BE2C (cell line): ENCODE measurements around the gene POLR2H.

Source experiments
- DNase-seq: peaks from one replicate; pipeline ENCODE4 v3.0.0-alpha.2; 2020
- H3K27me3 ChIP-seq: fragments of 250-450 bp; sonication (Bioruptor Pico); 2 replicates; pipeline ENCODE4 v1.5.1; 2020; ENCODE audit warnings: mild to moderate bottlenecking
- H3K36me3 ChIP-seq: fragments of 250-450 bp; sonication (Bioruptor Pico); 2 replicates; pipeline ENCODE4 v1.5.1; 2020; ENCODE audit warnings: mild to moderate bottlenecking
- H3K4me1 ChIP-seq: fragments of 250-450 bp; sonication (Bioruptor Pico); 2 replicates; pipeline ENCODE4 v1.5.1; 2020
- H3K4me3 ChIP-seq: 2 replicates; pipeline ENCODE4 v1.5.1; 2011; ENCODE audit warnings: low read depth, low read length
- H3K9me3 ChIP-seq: fragments of 250-450 bp; sonication (Bioruptor Pico); 2 replicates; pipeline ENCODE4 v1.5.1; 2020
- TF ChIP-seq, protein P1 (sequence below): IDR thresholded peaks from 2 replicates; pipeline ENCODE4 v1.5.1; 2012; ENCODE audit warnings: mild to moderate bottlenecking, low read depth, low read length

The POLR2H gene

DNA sequence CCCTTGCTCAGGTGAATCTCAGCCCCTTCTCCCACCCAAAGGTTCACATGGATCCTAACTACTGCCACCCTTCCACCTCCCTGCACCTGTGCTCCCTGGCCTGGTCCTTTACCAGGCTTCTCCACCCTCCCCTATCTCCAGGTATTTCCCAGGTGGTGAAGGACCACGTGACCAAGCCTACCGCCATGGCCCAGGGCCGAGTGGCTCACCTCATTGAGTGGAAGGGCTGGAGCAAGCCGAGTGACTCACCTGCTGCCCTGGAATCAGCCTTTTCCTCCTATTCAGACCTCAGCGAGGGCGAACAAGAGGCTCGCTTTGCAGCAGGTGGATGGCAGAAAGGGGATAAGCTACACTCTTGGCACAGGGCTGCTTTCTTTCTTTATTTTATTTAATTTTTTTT is 19.6 kb upstream of the POLR2H start:
- no peaks in the 10 kb centered on the region for H3K9me3 ChIP-seq
- H3K4me3 ChIP-seq = no peak overlapping the region
- H3K4me1 ChIP-seq = peaks cover 24% of the 10 kb centered on the region
- no peaks in the 10 kb centered on the region for H3K27me3 ChIP-seq
- TF ChIP-seq, protein P1, sequence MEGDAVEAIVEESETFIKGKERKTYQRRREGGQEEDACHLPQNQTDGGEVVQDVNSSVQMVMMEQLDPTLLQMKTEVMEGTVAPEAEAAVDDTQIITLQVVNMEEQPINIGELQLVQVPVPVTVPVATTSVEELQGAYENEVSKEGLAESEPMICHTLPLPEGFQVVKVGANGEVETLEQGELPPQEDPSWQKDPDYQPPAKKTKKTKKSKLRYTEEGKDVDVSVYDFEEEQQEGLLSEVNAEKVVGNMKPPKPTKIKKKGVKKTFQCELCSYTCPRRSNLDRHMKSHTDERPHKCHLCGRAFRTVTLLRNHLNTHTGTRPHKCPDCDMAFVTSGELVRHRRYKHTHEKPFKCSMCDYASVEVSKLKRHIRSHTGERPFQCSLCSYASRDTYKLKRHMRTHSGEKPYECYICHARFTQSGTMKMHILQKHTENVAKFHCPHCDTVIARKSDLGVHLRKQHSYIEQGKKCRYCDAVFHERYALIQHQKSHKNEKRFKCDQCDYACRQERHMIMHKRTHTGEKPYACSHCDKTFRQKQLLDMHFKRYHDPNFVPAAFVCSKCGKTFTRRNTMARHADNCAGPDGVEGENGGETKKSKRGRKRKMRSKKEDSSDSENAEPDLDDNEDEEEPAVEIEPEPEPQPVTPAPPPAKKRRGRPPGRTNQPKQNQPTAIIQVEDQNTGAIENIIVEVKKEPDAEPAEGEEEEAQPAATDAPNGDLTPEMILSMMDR = no peak
- H3K36me3 ChIP-seq = peaks cover 17% of the 10 kb centered on the region
- no peak for DNase-seq

DNA sequence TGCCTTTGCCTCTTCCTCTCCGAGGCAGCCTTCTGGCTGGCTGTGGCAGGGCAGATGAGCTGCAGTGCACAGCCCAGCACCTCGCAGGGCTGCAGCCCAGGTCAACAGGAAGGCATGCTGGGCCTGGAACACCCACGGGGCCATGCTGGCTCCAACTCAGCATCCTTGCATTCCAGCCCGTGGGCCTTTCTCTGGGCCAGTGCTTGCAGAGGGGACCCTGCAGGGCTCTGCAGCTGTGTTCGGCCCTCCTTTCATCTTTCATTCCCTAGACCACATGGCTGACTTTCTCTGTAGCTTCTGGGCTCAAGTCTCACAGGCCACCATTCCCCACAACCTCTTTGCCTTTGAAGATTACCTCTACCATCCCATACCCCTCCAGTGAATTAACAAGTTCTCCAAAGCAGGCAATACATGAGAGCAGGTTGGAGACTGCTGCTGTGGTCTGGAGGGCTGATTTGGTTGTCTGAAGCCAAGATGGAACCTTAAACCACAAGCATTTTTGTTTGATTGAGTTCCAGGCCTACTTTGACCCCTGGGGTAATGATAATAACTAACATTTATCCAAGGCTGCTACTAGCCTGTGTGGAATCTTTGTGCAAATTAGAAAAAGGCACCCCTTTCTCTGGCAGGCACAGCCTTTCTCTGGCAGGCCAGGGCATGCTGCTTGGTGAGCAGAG is 18.2 kb upstream of the POLR2H start:
- H3K4me3 ChIP-seq = no peak overlapping the region
- peaks cover 10% of the 10 kb centered on the region for H3K4me1 ChIP-seq
- no peaks in the 10 kb centered on the region for H3K9me3 ChIP-seq
- peaks cover 17% of the 10 kb centered on the region for H3K36me3 ChIP-seq
- no peak for DNase-seq
- no peaks in the 10 kb centered on the region for H3K27me3 ChIP-seq
- TF ChIP-seq, protein P1 = no peak

DNA sequence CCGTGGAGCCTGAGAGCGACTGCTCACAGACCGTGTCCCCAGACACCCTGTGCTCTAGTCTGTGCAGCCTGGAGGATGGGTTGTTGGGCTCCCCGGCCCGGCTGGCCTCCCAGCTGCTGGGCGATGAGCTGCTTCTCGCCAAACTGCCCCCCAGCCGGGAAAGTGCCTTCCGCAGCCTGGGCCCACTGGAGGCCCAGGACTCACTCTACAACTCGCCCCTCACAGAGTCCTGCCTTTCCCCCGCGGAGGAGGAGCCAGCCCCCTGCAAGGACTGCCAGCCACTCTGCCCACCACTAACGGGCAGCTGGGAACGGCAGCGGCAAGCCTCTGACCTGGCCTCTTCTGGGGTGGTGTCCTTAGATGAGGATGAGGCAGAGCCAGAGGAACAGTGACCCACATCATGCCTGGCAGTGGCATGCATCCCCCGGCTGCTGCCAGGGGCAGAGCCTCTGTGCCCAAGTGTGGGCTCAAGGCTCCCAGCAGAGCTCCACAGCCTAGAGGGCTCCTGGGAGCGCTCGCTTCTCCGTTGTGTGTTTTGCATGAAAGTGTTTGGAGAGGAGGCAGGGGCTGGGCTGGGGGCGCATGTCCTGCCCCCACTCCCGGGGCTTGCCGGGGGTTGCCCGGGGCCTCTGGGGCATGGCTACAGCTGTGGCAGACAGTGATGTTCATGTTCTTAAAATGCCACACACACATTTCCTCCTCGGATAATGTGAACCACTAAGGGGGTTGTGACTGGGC is 16.8 kb upstream of the POLR2H start:
- no peak overlapping the region for H3K4me3 ChIP-seq
- H3K36me3 ChIP-seq = peaks cover 17% of the 10 kb centered on the region
- no peak for DNase-seq
- no peaks in the 10 kb centered on the region for H3K27me3 ChIP-seq
- H3K9me3 ChIP-seq = no peaks in the 10 kb centered on the region
- TF ChIP-seq, protein P1 = no peak
- peaks cover 3% of the 10 kb centered on the region; the same call in 1 of the 2 replicates for H3K4me1 ChIP-seq

DNA sequence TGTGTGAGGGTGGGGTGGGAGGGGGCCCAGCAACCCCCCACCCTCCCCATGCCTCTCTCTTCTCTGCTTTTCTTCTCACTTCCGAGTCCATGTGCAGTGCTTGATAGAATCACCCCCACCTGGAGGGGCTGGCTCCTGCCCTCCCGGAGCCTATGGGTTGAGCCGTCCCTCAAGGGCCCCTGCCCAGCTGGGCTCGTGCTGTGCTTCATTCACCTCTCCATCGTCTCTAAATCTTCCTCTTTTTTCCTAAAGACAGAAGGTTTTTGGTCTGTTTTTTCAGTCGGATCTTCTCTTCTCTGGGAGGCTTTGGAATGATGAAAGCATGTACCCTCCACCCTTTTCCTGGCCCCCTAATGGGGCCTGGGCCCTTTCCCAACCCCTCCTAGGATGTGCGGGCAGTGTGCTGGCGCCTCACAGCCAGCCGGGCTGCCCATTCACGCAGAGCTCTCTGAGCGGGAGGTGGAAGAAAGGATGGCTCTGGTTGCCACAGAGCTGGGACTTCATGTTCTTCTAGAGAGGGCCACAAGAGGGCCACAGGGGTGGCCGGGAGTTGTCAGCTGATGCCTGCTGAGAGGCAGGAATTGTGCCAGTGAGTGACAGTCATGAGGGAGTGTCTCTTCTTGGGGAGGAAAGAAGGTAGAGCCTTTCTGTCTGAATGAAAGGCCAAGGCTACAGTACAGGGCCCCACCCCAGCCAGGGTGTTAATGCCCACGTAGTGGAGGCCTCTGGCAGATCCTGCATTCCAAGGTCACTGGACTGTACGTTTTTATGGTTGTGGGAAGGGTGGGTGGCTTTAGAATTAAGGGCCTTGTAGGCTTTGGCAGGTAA is 16.0 kb upstream of the POLR2H start:
- Histone ChIP-seq H3K36me3 (peaks cover 17% of the 10 kb centered on the region), H3K4me1 (0 out of 2 replicates have a peak, but pooled peaks cover 3% of the 10 kb centered on the region), H3K27me3 (no peaks in the 10 kb centered on the region), H3K9me3 (no peaks in the 10 kb centered on the region), H3K4me3 (no peak overlapping the region)
- TF ChIP-seq, protein P1 = peak; percentile 76
- peak; percentile 83 for DNase-seq

DNA sequence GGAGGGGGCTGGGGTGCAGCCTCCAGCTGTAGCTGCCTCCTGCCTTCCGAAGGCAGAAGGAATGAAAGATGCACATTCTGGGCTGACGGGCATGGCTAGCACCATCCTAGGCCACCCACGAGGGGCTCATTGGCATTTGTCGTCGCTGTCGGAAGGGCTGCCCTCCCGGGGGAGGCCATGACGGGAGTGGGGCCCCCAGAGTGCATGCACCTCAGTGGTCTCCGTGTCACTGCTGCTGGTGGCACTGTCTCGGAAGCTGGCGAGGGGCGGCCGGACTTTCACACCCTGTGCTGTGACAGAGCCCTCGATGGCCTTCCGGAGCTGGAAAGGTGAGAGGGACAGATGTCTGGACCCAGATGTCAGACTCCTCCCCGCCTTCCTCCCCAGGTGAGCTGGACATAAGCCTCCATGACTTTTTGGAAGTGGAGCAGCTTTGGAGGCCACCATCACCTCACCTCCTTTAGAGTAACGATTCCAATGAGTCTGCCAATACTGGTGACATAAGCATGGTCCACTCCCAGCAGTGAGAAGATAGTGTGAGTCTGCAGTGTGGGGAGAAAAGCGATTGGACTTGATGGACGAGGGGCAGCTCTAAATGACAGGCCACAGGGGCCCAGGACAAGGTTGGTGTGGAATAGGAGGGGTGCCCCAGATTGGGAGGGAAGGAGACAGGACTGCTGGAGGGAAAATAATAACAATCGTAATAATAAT is 14.9 kb upstream of the POLR2H start:
- H3K9me3 ChIP-seq = no peaks in the 10 kb centered on the region
- 0 out of 2 replicates have a peak, but pooled peaks cover 3% of the 10 kb centered on the region for H3K4me1 ChIP-seq
- no peak overlapping the region for H3K4me3 ChIP-seq
- TF ChIP-seq, protein P1 = no peak
- H3K36me3 ChIP-seq = peaks cover 17% of the 10 kb centered on the region
- H3K27me3 ChIP-seq = no peaks in the 10 kb centered on the region
- DNase-seq = no peak
